ENCODE data around the gene AGPAT1.

Gene AGPAT1

GRCh38 chr6:32167761-32168262 lies 8.1 kb downstream of the AGPAT1 start:
- DNase-seq = no peak

- no peak for DNase-seq
These were observed 8.6 kb downstream of the AGPAT1 start for GRCh38 chr6:32167154-32167760.

GRCh38 chr6:32166411-32167061 lies 9.3 kb downstream of the AGPAT1 start:
- no peak for DNase-seq

- DNase-seq = no peak
These were observed 11.6 kb downstream of the AGPAT1 start, which contains the start of gene EGFL8 for GRCh38 chr6:32164295-32164694. EGFL8 (plus strand) TSS chr6:32164595; CDS start chr6:32166166, 1,571 bp downstream.

- no peak for DNase-seq
These were observed 12.2 kb downstream of the AGPAT1 start for GRCh38 chr6:32163559-32164258.

GRCh38 chr6:32158052-32158451 lies 17.8 kb downstream of the AGPAT1 start:
- DNase-seq = no peak

GRCh38 chr6:32156891-32157290 lies 19.0 kb downstream of the AGPAT1 start:
- DNase-seq = no peak

- peak; percentile 29 for DNase-seq
These were observed 21.2 kb downstream of the AGPAT1 start for GRCh38 chr6:32154514-32155161.

- DNase-seq = peak; percentile 38
These were observed 22.0 kb downstream of the AGPAT1 start, which contains the start of gene PPT2 for GRCh38 chr6:32153564-32154513. PPT2 (plus strand) TSS chr6:32154141; CDS start chr6:32154595, 454 bp downstream.

- no peak for DNase-seq
These were observed 22.9 kb downstream of the AGPAT1 start for GRCh38 chr6:32152769-32153563.

GRCh38 chr6:32151863-32152768 lies 23.8 kb downstream of the AGPAT1 start, which contains the start of gene PRRT1:
PRRT1 (minus strand) TSS chr6:32151939; CDS start chr6:32151827, 112 bp downstream.
- DNase-seq = no peak

- DNase-seq = no peak
These were observed 24.6 kb downstream of the AGPAT1 start for GRCh38 chr6:32151181-32151862.

GRCh38 chr6:32149932-32150870 lies 25.7 kb downstream of the AGPAT1 start:
- DNase-seq = no peak

GRCh38 chr6:32149092-32149755 lies 26.7 kb downstream of the AGPAT1 start:
- DNase-seq = no peak

- DNase-seq = no peak
These were observed 27.4 kb downstream of the AGPAT1 start for GRCh38 chr6:32148289-32149091.

- DNase-seq = no peak
These were observed 28.3 kb downstream of the AGPAT1 start for GRCh38 chr6:32147401-32148132.
